Erythroblast (primary cell): ENCODE measurements around the gene CACNG8.

Experiments
- GATA1 ChIP-seq: IDR thresholded peaks from 2 replicates; pipeline ENCODE4 v1.6.1; 2011; ENCODE audit warnings: low read depth, mild to moderate bottlenecking, control low read depth, low read length, moderate library complexity
- POLR2A ChIP-seq: IDR thresholded peaks from 2 replicates; pipeline ENCODE4 v1.6.1; 2011; ENCODE audit warnings: mild to moderate bottlenecking, low read length

DNA sequence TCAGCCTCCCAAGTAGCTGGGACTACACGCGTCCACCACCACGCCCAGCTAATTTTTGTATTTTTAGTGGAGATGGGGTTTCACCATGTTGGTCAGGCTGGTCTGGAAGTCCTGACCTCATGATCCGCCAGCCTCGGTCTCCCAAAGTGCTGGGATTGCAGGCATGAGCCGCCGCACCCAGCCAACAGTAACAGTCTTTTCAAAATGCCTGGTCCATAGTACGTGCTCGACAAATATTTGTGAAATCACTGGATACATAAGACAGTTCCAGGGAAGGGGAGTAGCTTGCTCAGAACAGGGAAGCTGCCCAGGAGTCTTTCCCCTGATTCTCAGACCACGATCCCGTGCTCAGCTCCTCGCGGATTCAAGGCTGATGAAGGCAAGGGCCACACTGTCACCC, 59.2 kb downstream of the CACNG8 start:
- TF ChIP-seq POLR2A, result no peak
- TF ChIP-seq GATA1, result no peak
